Osteoblast (primary cell): ENCODE results near the gene NLGN1. TPM values are rescaled to one million over a fixed set of nuclear protein-coding genes. Genes with fewer than 3 reads are reported as not detected.

Experiments
- DNase-seq: peaks from one replicate; pipeline ENCODE4 v3.0.0; 2011; ENCODE audit warnings: low spot score, mixed read lengths; ENCODE audit not compliant: insufficient read length; ENCODE audit errors: missing footprints
- H2AFZ ChIP-seq: 2 replicates; pipeline ENCODE4 v1.6.0; 2011; ENCODE audit warnings: mild to moderate bottlenecking, low read length
- H3K27ac ChIP-seq: 2 replicates; pipeline ENCODE4 v1.5.1; 2011; ENCODE audit warnings: mild to moderate bottlenecking, low read depth, low read length, moderate library complexity
- H3K27me3 ChIP-seq: 2 replicates; pipeline ENCODE4 v1.6.0; 2012; ENCODE audit warnings: mild to moderate bottlenecking, control low read depth, inconsistent platforms, low read length, moderate library complexity; ENCODE audit not compliant: insufficient read depth
- H3K36me3 ChIP-seq: 2 replicates; pipeline ENCODE4 v1.5.1; 2011; ENCODE audit warnings: mild to moderate bottlenecking, low read length, control low read depth, moderate library complexity; ENCODE audit not compliant: insufficient read depth
- H3K4me1 ChIP-seq: 2 replicates; pipeline ENCODE4 v1.5.1; 2011; ENCODE audit warnings: mild to moderate bottlenecking, low read length, control low read depth, moderate library complexity; ENCODE audit not compliant: insufficient read depth
- H3K4me2 ChIP-seq: 2 replicates; pipeline ENCODE4 v1.6.0; 2011; ENCODE audit warnings: mild to moderate bottlenecking, low read length; ENCODE audit not compliant: insufficient read depth
- H3K4me3 ChIP-seq: fragments of 200-600 bp; sonication (generic); 3 replicates; pipeline ENCODE4 v1.5.1; 2012; ENCODE audit warnings: mild to moderate bottlenecking, low read length, inconsistent platforms; ENCODE audit not compliant: insufficient read depth
- H3K79me2 ChIP-seq: 2 replicates; pipeline ENCODE4 v1.6.0; 2012; ENCODE audit warnings: mild to moderate bottlenecking, low read length, control low read depth, inconsistent platforms; ENCODE audit not compliant: insufficient read depth
- H3K9me3 ChIP-seq: 2 replicates; pipeline ENCODE4 v1.5.1; 2011; ENCODE audit warnings: low read depth, low read length, control low read depth
- H4K20me1 ChIP-seq: 2 replicates; pipeline ENCODE4 v1.6.0; 2012; ENCODE audit warnings: mild to moderate bottlenecking, low read length, control low read depth; ENCODE audit not compliant: insufficient read depth
- CTCF ChIP-seq: IDR thresholded peaks from 2 replicates; pipeline ENCODE4 v1.5.1; 2011; ENCODE audit warnings: mild to moderate bottlenecking, low read depth, low read length, moderate library complexity; ENCODE audit errors: extremely low read depth
- total RNA-seq: library from RNA; depleted of rRNA; stranded (reverse); fragments of >200 nt; gene quantifications from 2 replicates; pipeline ENCODE4 v1.2.3, GENCODE V29; 2012

NLGN1 gene
- total RNA-seq, 1 donor = 9.0 TPM

DNA sequence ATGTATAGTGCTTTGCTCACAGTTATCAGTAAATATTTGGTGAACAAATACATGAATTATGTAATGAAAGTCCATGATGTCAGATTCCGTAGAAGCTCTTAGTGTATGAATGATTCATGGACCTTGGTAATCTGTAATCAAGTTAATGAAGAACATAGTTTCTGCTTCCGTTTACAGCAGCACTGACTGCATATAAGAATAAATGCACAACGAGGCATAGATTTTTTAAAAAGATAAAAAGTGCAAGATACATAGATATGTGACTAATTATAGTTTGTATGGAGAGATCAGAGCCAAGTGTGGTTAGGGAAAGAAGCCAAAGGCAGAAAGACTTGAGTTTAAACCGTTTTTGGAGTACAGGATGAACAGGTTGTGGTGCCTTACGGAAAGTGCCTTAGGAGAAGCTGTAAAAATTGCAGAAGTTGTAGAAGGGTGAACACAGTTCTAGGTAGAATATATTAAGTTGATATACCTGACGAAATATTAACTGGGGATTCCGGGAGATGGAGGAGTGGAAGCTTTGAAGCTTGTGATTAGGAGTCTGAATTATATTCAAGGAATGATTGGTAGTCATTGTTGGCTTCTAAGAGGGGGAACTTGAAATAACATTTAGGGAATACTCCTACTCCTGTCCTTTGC is 293.1 kb downstream of the NLGN1 start:
- H3K9me3 ChIP-seq = no peaks in the 10 kb centered on the region
- H3K36me3 ChIP-seq = no peaks in the 10 kb centered on the region
- H3K4me3 ChIP-seq = no peak overlapping the region
- H3K27ac ChIP-seq = no peak overlapping the region
- no peak for TF ChIP-seq CTCF
- no peaks in the 10 kb centered on the region for H4K20me1 ChIP-seq
- no peak for DNase-seq
- no peaks in the 10 kb centered on the region for H3K79me2 ChIP-seq
- no peaks in the 10 kb centered on the region for H3K4me1 ChIP-seq
- H2AFZ ChIP-seq = no peak overlapping the region
- H3K4me2 ChIP-seq = no peak overlapping the region
- H3K27me3 ChIP-seq = no peaks in the 10 kb centered on the region

DNA sequence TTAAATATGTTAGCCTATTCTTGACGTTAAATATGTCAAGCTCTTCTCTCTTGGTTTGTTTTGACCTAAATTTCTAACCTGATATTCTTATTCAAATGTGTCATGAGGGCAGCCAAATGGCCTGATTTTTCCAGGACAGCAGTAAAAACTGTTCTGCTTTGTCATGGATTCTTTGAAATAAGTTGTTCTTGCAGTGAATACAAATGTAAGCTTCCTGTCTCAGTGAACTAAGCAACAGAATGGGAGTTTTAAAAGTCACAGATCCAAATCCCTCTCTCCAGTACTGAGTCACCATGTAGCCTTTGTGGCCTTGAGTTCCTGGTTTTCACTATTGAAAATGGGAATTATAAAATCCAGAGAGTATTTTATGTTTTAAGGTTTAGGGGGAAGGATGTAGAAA is 301.8 kb downstream of the NLGN1 start:
- H3K4me2 ChIP-seq = no peak overlapping the region
- H3K79me2 ChIP-seq = no peaks in the 10 kb centered on the region
- H3K27ac ChIP-seq = no peak overlapping the region
- no peak for DNase-seq
- no peaks in the 10 kb centered on the region for H4K20me1 ChIP-seq
- no peak overlapping the region for H2AFZ ChIP-seq
- H3K4me1 ChIP-seq = no peaks in the 10 kb centered on the region
- H3K36me3 ChIP-seq = no peaks in the 10 kb centered on the region
- no peaks in the 10 kb centered on the region for H3K27me3 ChIP-seq
- no peak overlapping the region for H3K4me3 ChIP-seq
- TF ChIP-seq CTCF = no peak
- H3K9me3 ChIP-seq = no peaks in the 10 kb centered on the region

GRCh38 chr3:173700336-173700735 is 302.8 kb downstream of the NLGN1 start:
- Histone ChIP-seq H2AFZ (no peak overlapping the region), H3K4me1 (no peaks in the 10 kb centered on the region), H3K4me3 (no peak overlapping the region), H3K36me3 (no peaks in the 10 kb centered on the region), H3K9me3 (no peaks in the 10 kb centered on the region), H3K79me2 (no peaks in the 10 kb centered on the region), H3K4me2 (no peak overlapping the region), H3K27me3 (no peaks in the 10 kb centered on the region), H4K20me1 (no peaks in the 10 kb centered on the region), H3K27ac (no peak overlapping the region)
- TF ChIP-seq CTCF = no peak
- no peak for DNase-seq

DNA sequence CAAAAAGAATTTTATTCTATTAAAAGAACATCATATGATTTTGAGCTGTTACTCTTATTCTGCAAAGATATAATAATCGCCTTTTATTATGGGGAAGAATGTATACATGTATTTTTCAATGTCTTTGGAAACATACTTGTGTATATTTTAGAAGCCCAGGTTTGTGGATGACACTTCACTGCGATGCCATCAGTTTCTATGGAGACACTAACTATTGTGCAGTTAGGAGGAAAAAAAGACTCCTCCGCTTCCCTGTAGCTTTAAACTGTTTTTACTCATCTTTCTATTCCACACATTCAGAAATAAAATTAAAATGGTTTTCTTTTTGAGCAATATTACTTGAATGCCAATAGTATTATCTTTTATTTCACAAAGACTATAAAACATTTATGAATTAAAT is 305.0 kb downstream of the NLGN1 start:
- no peak for DNase-seq
- H2AFZ ChIP-seq = no peak overlapping the region
- no peaks in the 10 kb centered on the region for H3K79me2 ChIP-seq
- no peaks in the 10 kb centered on the region for H3K36me3 ChIP-seq
- H3K27me3 ChIP-seq = no peaks in the 10 kb centered on the region
- H3K4me2 ChIP-seq = no peak overlapping the region
- no peaks in the 10 kb centered on the region for H3K4me1 ChIP-seq
- H3K4me3 ChIP-seq = no peak overlapping the region
- no peak overlapping the region for H3K27ac ChIP-seq
- no peaks in the 10 kb centered on the region for H3K9me3 ChIP-seq
- H4K20me1 ChIP-seq = no peaks in the 10 kb centered on the region
- no peak for TF ChIP-seq CTCF
